AG08396 (cell line): Measurements from ENCODE around the gene ALLC.

Source experiments
- DNase-seq: peaks from one replicate; pipeline ENCODE4 v3.0.0; 2012; ENCODE audit warnings: low spot score, mixed read lengths

Gene ALLC

DNA sequence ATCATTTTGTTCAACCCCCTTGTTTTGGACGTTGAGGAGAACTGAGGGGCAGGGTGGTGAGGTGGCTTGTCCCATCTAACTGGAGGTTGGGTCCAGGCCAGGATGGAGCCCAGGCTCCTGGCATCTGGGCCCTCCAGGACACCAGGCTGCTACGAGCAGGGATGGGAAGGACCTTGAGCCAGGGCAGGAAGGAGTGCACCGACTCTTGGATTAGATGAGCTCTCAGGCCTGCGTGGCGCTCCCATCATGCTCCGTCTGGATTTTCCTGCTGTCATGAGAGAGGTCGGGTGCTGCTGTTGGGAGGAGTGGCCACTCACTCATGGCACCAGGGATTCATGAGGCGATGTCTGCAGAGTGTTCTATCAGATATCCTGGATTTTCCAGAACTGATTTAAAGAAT lies 18.3 kb upstream of the ALLC start:
- no peak for DNase-seq

DNA sequence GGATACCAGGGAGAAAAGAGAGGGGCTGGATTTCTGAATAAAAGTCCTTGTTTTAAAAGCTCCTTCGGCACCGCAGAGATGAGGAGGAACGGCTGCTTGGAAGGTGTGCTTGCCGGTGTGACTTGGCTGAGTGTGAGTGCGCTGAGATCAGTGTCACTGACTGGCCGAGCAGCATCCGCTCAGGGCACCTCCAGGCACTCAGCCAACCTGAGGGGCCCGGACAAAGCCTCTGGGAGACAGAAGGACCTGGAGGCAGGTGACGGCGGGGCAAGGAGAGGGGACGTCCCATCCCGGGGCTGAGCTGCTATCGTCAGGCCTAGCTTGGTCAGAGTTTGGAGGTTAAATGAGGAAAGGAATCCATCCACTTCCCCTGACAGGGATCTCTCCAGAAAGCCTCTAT lies 16.8 kb upstream of the ALLC start:
- DNase-seq: no peak

DNA sequence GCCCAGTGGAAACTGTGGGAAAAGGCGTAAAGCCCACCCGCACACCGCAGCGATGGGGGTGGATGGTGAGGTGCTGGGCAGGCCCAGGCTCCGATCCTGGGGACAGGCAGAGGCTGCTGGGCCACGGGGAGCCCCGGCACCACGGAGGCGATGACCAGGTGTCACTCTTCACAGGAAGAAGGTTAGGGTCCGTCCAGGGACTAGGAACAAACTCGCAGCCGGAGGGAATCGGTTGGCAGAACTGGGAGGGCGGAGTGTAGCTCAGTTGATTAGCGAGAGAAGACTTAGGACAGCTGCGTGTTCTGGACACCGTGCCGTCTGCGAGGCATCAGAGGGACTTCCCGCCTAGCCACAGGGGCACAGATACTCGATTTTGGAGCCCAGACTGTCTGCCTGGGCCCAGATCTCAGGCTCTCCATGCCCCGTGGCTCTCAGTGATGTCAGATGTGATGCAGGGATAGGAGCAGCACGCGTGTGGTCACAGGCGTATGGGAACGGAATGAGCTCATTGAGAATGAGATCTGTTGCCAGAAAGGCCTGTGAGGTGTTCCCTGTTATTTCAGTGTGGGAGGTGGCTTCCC lies 16.1 kb upstream of the ALLC start:
- DNase-seq: no peak

DNA sequence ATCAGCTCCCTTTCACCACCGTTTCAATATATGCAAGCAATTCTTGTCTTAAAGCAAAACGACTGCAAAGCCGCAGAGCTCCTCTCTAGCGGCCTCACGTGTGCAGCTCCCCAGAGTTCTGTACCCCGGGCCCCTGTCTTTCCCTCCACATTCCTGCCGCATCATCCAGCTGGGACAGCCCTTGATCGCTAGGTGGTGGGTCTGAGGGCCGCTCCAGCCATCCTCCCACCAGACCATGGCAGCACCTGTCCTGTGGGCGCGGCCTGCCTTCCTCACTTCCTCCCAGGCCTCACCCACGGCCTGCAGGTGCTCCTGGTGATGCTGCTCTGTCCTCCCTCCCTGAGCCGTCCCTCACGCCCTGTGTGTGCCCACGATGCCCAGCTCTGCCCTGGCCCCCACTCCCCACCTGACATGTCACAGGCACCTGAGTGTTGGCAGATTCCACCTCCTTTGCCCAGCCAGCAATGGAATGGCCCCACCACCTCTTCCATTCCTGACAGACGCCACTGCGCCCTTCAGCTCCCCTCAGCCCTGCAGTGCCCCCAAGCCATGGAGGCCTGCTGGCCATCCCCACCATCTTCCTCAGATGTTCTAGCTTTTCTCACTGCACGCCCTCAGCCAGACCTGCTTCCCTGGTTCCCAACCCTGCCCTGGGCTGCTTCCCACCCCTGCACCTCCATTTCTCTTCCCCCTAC lies 15.3 kb upstream of the ALLC start:
- DNase-seq: no peak

DNA sequence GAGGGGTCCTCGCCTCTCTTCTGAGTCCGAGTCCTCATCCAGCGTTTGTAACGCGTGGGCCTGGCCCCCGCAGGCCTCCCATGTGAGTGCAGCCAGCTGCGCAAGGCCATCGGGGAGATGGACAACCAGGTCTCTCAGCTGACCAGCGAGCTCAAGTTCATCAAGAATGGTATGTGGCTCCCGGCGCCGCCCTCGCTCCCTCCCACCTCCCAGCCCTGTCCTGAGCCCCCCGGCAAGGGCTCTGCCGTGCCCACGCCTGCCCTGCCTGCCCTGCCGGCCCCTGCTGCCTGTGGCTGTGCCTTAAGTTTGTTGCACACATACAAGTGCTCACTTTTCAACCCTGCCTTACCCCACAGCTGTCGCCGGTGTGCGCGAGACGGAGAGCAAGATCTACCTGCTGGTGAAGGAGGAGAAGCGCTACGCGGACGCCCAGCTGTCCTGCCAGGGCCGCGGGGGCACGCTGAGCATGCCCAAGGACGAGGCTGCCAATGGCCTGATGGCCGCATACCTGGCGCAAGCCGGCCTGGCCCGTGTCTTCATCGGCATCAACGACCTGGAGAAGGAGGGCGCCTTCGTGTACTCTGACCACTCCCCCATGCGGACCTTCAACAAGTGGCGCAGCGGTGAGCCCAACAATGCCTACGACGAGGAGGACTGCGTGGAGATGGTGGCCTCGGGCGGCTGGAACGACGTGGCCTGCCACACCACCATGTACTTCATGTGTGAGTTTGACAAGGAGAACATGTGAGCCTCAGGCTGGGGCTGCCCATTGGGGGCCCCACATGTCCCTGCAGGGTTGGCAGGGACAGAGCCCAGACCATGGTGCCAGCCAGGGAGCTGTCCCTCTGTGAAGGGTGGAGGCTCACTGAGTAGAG lies 14.4 kb upstream of the ALLC start:
- no peak for DNase-seq

DNA sequence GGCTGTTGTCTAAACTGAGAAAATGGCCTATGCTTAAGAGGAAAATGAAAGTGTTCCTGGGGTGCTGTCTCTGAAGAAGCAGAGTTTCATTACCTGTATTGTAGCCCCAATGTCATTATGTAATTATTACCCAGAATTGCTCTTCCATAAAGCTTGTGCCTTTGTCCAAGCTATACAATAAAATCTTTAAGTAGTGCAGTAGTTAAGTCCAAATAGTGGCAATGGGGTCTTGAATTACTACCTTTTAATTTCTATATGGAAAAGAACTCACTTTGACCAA lies 13.8 kb upstream of the ALLC start:
- DNase-seq: no peak

DNA sequence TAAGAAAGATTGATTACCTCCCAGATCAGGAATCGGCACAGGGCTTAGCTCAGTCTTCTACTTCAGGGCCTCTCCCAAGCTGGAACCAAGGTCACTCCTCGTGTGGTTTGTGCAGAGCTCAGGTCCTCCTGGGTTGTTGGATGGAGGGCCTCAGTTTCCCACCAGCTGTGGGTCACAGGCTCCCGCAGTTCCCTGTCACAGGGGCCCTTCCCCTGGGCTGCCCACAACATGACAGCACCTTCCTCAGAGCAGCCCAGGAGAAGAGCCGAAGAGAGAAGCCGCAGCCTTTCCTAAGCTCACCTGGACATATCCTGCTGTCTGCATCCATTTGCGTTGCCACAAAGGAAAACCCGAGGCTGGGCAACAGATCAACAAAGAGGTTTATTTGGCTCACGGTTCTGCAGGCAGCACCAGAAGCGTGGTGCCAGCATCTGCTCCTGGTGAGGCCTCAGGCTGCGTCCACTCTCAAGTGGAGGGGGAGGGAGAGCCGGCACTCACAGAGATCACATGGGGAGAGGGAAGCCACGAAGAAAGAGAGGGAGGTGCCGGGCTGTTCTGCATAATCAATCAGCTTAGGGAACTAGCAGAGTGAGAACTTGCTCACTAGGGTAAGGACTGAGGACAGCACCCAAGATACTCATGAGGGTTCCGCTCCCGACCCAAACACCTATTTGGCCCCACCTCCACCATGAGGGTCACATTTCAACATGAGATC lies 13.0 kb upstream of the ALLC start:
- DNase-seq: no peak

DNA sequence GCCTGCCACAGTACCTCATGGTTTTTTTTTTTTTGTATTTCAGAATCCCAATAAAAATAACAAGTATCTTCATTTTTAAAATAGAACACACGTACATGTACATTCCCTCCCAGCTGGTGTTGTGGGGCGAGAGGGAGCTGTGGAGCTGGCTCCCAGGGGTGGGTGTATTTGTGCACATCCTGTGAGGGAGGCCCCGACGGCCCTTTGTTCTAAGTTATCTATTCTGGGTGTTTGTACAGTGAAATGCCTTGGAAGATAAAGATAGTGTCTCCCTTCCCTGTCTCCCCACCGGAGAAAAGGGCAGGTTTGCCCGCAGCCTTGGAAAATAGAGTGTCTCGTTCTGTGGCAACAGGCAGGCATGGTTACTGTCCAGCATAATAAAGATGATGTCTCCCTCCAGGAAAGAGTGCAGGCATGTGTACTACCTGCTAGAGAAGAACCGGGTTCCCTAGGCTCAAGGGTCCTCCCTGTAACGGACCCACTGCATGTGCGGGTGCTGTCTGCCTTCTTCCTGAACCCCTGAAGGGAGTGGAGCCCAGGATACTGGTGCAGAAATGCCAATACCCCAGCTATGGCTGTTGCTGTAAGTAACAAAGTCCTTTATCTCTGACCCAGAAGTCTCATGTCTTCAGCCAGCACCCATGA lies 12.1 kb upstream of the ALLC start:
- no peak for DNase-seq

DNA sequence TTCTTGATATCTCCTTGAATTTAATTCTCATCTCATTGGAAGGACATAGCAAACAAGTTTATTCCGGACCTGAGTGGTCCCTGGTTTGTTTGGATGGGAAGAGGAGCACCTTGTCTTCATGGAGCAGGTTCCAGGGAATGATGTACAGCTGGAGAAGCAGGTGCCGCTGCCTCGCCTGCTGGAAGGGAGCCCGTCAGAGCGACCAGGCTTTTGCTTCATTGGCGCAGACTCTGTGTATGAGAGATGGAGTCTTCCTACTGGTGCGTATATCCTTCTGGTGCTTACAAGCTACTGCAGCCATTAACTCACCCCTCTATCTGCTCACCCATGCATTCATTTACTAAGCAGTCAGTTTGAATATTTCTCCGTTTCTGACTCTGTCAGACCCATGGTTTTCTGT lies 11.6 kb upstream of the ALLC start:
- DNase-seq: no peak

DNA sequence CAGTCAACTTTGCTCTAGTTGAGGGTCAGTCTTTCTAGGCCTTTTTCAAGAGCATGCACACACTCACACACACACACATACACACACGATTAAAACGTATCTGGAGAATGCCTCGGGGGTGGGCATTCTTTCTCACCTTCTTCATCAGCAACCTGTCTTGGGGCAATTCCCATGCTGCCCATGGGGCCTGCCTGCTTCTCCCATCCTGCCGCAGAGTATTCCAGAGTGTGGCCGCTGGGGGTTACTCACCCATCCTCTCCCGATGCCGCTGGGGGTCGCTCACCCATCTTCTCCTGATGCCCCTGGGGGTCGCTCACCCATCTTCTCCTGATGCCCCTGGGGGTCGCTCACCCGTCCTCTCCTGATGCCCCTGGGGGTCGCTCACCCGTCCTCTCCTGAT lies 10.8 kb upstream of the ALLC start:
- no peak for DNase-seq

DNA sequence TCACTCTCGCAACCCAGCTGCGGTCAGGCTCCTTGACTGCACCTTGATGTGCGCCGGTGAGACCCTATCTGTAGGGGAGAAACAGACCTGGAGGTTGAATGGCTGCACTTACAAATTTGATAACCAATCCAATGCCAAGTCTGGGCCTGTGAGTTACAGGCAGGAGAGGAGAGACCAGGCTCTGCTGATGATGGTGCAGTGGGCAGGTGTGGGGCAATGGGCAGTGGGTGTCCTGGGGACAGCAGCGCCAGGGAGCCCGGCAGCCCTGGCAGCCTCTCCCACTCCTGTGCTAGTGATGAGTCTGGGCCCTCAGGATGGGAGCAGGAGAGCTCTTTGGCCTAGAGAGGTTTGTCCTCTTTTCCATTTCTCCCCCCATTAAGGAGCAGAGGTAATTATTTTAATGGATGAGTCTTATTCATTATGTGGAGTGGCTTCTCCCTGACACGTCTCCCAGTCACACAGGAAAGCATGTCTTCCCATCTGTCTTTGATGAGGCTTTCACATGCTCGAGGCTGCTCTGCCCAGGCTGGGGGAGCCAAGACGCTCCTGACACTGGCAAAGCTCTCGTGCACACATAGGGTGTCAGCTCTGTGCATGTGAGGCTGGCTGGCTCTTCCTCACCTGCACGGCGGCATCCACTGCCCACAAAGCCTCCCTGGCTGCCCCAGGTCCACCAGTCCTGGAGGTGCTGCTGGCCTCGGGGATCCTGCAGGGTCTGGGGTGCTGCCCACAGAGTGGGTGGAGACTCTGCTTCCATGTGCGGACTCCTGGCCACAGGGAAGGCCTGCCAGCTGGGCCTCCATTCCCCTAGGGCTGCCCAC lies 10.0 kb upstream of the ALLC start:
- DNase-seq: no peak

DNA sequence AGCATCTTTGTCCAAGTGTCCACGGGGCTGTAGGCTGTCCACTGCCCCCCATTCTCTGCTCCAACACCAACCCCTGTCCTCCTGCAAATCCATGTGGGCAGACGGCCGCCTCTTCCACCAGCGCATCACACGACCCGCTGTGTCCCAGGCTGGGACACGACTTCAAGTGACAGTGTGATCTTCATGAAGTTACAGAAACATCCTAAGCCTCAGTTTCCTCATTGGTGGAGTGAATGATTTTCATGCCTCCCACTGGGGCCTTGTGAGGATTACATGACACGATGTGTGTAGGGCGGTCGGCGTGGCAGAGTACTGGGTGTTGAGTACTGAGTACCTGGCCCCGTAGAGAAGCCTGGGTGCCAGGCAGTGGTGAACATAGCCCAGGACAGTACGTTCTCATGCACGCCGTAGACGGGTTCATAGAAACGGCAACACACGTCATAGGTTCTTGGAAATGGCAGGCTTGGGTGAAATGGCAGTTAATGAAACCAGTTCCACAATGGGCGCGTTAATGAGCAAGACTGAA lies 9.3 kb upstream of the ALLC start:
- no peak for DNase-seq

DNA sequence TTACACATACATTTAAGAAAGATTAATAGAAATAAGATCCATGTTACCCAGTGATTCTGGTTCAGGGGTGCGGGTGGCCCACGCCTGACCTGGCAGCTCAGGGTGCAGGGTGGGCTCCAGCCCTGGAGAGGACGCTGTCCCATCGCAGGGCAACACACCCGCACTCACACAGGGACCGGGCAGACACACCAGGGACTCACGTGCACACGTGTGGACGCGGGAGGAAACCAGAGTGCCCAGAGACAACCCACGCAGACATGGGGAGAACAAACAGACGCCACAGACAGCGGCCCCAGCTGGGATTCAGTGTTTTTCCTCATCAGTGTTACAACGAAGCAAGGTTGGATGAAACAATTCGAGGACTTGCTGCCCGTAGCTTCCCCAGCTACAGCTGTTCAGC lies 8.4 kb upstream of the ALLC start:
- no peak for DNase-seq

DNA sequence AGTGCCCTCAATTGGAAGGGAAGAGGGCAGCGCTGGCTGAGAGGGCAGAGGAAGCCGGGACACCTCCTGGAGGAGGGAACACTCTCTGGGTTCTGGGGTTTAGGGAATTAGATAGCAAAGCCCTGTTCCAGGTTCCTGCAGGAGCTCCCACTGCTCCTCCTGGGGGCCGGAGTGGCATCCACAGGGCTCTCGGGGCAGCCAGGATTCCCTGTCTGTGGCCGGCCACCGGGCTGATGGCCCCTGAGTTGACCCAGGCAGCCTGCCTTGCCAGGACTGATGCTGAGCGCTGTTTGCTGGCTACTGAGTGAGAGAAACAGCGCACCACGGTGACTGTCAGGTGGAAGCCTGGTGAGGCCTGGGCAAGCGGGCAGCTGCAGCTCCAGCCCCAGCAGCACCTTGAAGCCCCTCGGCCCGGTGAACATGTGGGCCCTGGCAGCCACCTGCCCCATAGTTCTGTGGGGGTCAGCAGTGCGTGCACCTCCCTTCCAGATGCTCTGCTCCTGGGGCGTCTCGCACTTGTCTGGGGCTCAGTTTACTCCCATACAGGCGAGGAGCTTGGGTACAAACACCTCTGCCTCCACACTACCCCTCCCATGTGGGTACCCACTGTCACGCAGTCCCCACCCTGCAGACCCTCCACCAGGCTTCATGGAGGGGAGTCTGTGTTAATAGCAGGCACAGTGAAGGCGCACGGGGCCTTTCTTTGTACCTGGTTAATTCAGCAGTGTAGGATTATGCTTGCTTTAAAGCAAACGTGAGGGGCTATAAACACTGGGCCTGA lies 7.7 kb upstream of the ALLC start:
- DNase-seq: no peak

DNA sequence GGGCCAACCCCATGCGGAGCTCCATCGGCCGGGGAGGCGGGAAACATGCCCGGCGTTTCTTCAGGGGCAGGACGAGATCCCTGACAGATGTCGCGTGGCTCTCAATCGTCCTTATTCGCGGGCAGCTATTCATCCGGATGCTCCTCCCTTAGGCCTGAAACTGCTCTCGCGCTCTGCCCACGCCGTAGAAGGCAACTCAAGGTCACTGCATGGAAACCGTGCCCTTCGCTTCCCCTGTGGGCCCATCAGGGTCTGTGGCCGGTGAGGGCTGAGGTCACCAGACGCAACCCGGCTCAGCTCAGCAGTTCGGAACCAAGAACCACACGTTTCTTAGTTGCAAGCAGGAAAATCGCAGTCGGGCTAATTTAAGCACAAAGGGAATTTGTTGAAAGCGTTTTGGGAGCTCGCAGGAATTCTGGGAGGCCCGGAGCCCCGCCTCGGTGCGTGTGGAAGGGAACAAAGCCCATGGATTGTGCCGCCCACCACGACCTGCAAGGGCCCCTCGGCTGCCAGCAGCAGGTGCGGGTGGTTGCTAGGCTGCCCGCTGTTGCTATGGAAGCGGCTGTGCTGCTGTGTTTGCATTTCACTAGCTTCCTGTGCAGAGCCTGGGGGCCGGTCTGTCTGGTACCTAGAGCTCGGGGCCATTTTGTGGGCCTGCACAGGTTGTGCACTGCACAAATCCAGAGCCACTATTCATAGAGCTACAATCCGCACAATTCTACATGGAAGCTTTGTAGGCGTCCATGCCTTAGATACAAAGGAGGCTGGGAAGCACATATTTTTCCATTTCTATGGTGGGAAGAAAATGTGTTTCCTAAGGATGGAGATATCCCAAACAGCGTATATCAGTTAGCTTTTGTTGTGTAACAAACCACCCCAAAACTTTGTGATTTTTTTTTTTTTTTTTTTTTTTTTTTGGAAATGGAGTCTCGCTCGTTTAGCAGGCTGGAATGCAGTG lies 6.0 kb upstream of the ALLC start:
- DNase-seq: peak; percentile 62

DNA sequence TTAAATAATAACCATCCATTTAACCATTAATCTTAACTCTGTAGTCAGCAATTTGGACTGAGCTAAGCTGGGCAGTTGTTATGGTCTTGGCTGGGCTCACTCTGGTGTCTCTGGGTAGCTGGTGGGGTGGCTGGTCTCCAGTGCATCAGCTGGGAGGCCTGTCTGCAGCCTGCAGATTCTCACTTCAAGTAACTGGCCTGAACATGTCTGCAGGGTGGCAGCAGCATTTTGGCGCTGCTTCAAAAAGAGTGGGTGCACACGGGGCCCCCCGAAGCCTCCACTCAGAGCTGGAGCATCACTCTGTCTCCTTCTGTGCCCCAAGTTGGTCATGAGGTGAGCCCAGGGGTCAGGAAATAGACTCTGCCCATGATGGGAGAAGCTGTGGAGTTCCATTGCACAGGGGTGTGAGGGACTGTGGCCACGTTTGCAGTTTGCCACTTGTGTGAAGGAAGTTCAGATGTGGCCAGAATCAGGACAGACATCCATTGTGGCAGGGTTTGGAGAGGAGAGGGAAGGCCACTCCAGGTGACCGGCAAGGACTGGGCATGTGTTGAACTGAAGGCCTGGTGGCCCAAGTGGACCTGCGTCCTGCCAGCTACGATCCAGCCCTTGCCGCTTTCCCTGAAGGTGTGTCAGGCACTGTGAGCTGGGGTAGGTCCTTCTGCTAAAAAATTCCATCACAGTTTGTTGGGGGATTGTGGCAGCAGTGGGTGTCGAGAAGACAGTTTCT lies 4.9 kb upstream of the ALLC start:
- no peak for DNase-seq

DNA sequence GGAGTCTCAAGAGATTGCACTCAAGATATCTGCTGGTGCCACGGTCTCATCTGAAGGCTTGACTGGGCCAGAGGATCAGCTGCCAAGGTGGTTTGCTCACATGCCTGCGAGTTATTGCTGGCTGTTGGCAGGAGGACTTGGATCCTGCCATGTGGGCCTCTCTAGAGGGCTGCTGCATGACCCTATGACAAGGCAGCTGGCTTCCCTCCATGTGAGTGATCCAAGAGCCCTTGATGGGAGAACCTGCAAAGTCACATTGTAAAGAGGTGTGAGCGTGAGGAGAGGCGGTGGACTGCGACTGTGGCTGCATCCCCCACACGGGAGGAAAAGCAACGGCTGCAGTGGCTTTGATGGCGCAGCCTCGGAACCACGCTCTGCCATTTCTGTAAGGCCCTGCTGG lies 4.0 kb upstream of the ALLC start:
- no peak for DNase-seq

DNA sequence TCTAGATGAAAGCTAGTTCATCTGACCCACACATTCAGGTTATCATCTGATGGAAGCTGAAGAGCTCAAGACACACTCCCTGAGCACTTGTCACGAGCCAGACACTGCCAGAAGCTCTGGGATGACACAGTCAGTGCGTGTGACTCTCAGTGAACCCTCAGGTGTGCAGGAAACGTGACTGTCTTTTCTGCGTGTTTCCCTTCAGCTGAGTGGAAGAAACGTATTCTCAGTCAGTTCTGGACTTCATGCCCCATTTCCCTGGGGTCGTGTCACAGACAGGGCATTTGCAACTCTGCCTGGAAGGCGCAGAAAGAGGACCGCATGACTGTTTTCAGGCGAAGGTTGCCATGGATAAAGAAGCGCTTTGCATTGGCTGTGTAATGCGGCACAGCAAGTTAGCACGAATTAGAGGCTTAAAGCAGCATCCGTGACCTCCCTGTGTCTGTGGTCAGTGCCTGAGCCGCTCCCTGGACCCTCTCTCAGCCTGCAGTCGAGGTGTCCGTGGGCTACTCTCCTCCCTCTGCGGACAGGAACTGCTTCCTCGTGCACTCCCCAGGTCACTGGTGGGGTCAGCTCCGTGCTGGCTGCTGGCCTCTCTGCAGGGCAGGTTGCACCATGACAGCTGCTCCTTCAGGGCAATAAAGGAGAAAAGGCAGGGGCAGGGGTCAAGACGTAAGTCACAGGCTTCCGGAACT lies 3.3 kb upstream of the ALLC start:
- DNase-seq: no peak
